Activated B cell treated with CpG ODN at 0.5 μM for 24 hours (primary cell): Measurements from ENCODE around the gene ENTPD8. TPM values are rescaled to one million over a fixed set of nuclear protein-coding genes. Genes with fewer than 3 reads are reported as not detected.
"Not testable (repeated sequence)": the region's sequence is repeated elsewhere in the genome, so short reads cannot be mapped to it uniquely, and the experiment has no call there.

ENCODE experiments used
- ATAC-seq: fragments of 200-7000 bp; cut with Tn5 transposase; one replicate; pipeline ENCODE4 v1.10.0; 2021; ENCODE audit warnings: low read depth, mild to moderate bottlenecking, moderate library complexity
- CTCF ChIA-PET: fragments of 350-600 bp; sonication (Branson Sonifier 250); formaldehyde crosslinking; loops from one replicate; lab custom pipeline; 2021; ENCODE audit warnings: antibody characterized with exemption; lab: Charles Lee
- POLR2A ChIA-PET: fragments of 350-600 bp; sonication (Branson Sonifier 250); formaldehyde crosslinking; loops from one replicate; lab custom pipeline; 2021; ENCODE audit warnings: antibody characterized with exemption; lab: Charles Lee
- DNase-seq: peaks from one replicate; pipeline ENCODE4 v3.0.0; 2022
- H3K27ac Mint-ChIP-seq: one replicate; pipeline ENCODE4 v1.8.0; 2020; ENCODE audit warnings: mixed read lengths
- H3K27me3 Mint-ChIP-seq: one replicate; pipeline ENCODE4 v1.8.0; 2021; ENCODE audit warnings: mixed read lengths
- H3K36me3 Mint-ChIP-seq: one replicate; pipeline ENCODE4 v1.8.0; 2021; ENCODE audit warnings: low read depth, mixed read lengths
- H3K4me1 Mint-ChIP-seq: one replicate; pipeline ENCODE4 v1.8.0; 2021; ENCODE audit warnings: mixed read lengths
- H3K4me3 Mint-ChIP-seq: one replicate; pipeline ENCODE4 v1.8.0; 2020; ENCODE audit warnings: mild to moderate bottlenecking, mixed read lengths
- H3K9me3 Mint-ChIP-seq: one replicate; pipeline ENCODE4 v1.8.0; 2020; ENCODE audit warnings: mixed read lengths
- CTCF ChIP-seq: fragments of 200-600 bp; IDR thresholded peaks from one replicate; pipeline ENCODE4 v1.8.0; 2022; ENCODE audit warnings: antibody characterized with exemption, mild to moderate bottlenecking
- intact Hi-C: fragments of 100-400 bp; cut with micrococcal nuclease; formaldehyde crosslinking; loops from one replicate; pipeline ENCODE4 v1.15.1; 2024
- total RNA-seq: library from RNA; stranded (reverse); gene quantifications from 2 replicates; pipeline ENCODE4 v1.2.3, GENCODE V29; 2022

Gene ENTPD8
- total RNA-seq, 1 donor from 2014 or later: not detected

- H3K9me3 Mint-ChIP-seq: no peaks in the 10 kb centered on the region
- DNase-seq: no peak
- peaks cover 3% of the 10 kb centered on the region for H3K36me3 Mint-ChIP-seq
- H3K4me1 Mint-ChIP-seq: peaks cover 14% of the 10 kb centered on the region
- H3K27ac Mint-ChIP-seq: no peak overlapping the region
- H3K27me3 Mint-ChIP-seq: no peaks in the 10 kb centered on the region
- POLR2A ChIA-PET: no interaction called here
- ATAC-seq: no peak
- H3K4me3 Mint-ChIP-seq: no peak overlapping the region
- CTCF ChIA-PET: interaction anchor here (1.0 kb wide), 1 partner anchor 28 kb away, joined by 3 read pairs; no protein-coding TSS in a partner anchor
- intact Hi-C loops: no loop called here
- no peak for TF ChIP-seq CTCF
Measured at GRCh38 chr9:137415451-137415850, 25.7 kb downstream of the ENTPD8 start.

- H3K27ac Mint-ChIP-seq: no peak overlapping the region
- H3K4me3 Mint-ChIP-seq: no peak overlapping the region
- H3K4me1 Mint-ChIP-seq: peaks cover 16% of the 10 kb centered on the region
- DNase-seq (no peak), ATAC-seq (no peak)
- no peaks in the 10 kb centered on the region for H3K9me3 Mint-ChIP-seq
- ChIA-PET CTCF (interaction anchor here (1.2 kb wide), 1 partner anchor 10 kb away, joined by 6 read pairs; the partner anchor contains the start of genes EXD3 and NOXA1), POLR2A (interaction anchor here (1.5 kb wide), 1 partner anchor 11 kb away, joined by 6 read pairs; the partner anchor contains the start of genes EXD3 and NOXA1)
- TF ChIP-seq CTCF: no peak
- intact Hi-C loops: no loop called here
- peaks cover 2% of the 10 kb centered on the region for H3K27me3 Mint-ChIP-seq
- no peaks in the 10 kb centered on the region for H3K36me3 Mint-ChIP-seq
Measured at GRCh38 chr9:137412431-137412830, 28.7 kb downstream of the ENTPD8 start.

DNA sequence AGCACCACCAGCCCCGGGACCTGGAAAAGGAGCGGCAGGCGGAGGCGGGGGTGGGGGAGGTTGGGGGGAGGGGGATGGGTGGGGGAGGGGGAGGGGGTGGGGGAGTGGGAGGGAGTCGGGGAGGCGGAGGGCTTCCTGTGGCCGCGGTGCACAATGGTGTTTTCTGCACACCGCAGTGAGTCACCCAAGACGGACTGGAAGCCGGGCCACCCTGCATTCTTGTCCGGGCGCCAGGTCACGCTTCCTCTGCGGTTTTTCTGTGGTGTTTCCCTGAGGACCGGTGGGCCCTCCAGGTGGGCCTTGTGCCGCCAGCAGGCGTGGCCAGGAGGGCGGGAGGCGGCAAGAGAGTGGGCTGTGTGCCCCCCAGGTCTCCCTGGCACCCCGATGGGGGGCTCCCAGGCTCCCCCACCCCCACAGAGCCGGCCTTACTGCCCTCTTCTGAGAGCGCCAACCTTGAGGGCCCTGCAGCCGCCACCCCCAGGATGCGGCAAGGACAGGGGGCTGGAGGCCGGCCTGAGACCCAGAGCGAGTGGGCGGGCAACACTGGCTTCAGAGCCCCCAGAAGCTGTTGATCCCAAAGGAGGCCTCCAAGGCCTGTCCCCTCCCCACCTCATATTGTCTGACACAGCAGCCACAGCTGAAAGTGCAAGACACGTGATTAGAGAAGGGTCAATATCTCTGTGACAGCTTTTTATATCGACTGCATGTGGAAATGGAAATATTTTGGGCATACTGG lies 29.3 kb downstream of the ENTPD8 start:
- no peak overlapping the region for H3K27ac Mint-ChIP-seq
- H3K27me3 Mint-ChIP-seq: peaks cover 2% of the 10 kb centered on the region
- ChIA-PET POLR2A (interaction anchor here (0.6 to 1.5 kb wide), 2 partner anchors 11 to 380 kb away, joined by 4 to 6 read pairs; partner anchors contain the start of genes EXD3 and NOXA1), CTCF (interaction anchor here (1.2 kb wide), 1 partner anchor 11 kb away, joined by 6 read pairs; the partner anchor contains the start of genes EXD3 and NOXA1)
- H3K9me3 Mint-ChIP-seq: no peaks in the 10 kb centered on the region
- ATAC-seq: peak; percentile 60
- DNase-seq: peak; percentile 39
- intact Hi-C loops: no loop called here
- peaks cover 18% of the 10 kb centered on the region for H3K4me1 Mint-ChIP-seq
- no peak for TF ChIP-seq CTCF
- no peaks in the 10 kb centered on the region for H3K36me3 Mint-ChIP-seq
- H3K4me3 Mint-ChIP-seq: no peak overlapping the region

DNA sequence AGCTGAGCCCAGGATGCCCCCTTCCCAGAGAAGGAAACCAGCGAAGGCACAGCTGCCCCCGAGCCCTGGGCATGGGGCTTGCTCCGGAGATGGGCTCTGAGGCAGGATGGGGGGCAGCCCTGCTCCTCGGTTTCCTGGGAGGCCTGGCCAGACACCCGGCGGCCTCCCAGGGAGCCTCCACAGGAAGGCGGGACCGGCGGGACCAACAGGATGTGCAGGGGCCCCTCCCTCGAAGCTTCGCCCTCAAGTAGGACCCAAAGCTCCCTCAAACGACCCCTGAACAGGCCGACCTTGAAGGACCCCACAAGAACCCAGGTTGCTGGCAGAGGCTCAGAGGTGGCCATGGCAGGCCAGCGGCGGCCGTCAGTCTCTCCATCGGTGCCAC lies 29.9 kb downstream of the ENTPD8 start:
- H3K27ac Mint-ChIP-seq: no peak overlapping the region
- ChIA-PET CTCF (no interaction called here), POLR2A (interaction anchor here (0.6 to 1.5 kb wide), 2 partner anchors 12 to 380 kb away, joined by 4 to 6 read pairs; partner anchors contain the start of genes EXD3 and NOXA1)
- H3K4me3 Mint-ChIP-seq: no peak overlapping the region
- no peaks in the 10 kb centered on the region for H3K9me3 Mint-ChIP-seq
- TF ChIP-seq CTCF: no peak
- no peak for DNase-seq
- ATAC-seq: no peak
- H3K27me3 Mint-ChIP-seq: peaks cover 2% of the 10 kb centered on the region
- no peaks in the 10 kb centered on the region for H3K36me3 Mint-ChIP-seq
- peaks cover 20% of the 10 kb centered on the region for H3K4me1 Mint-ChIP-seq
- intact Hi-C loops: no loop called here

DNA sequence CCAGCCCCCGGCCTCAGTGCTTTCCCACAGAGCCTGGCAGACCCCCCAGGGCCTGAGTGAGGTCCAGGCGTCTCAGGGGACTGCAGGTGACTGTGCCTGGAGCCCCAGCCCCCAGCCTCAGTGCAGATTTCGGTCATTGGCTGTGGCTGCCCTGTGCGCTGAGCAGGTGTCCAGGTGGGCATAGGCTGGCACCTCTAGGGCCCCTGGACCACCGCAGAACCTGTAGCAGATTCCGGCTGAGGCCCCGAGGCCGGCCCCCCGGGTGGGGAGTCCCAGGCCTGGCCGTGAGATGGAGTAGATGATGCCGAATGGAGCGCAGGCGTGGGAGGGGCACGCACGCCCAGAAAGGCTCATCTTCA lies 30.3 kb downstream of the ENTPD8 start:
- DNase-seq: no peak
- ChIA-PET POLR2A (interaction anchor here (1.5 kb wide), 1 partner anchor 12 kb away, joined by 6 read pairs; the partner anchor contains the start of genes EXD3 and NOXA1), CTCF (no interaction called here)
- ATAC-seq: no peak
- Mint-ChIP-seq H3K9me3 (no peaks in the 10 kb centered on the region), H3K36me3 (no peaks in the 10 kb centered on the region), H3K27me3 (peaks cover 2% of the 10 kb centered on the region), H3K4me1 (peaks cover 20% of the 10 kb centered on the region), H3K27ac (no peak overlapping the region), H3K4me3 (no peak overlapping the region)
- no peak for TF ChIP-seq CTCF
- intact Hi-C loops: no loop called here

GRCh38 chr9:137410236-137410890 lies 30.8 kb downstream of the ENTPD8 start:
- H3K9me3 Mint-ChIP-seq, H3K27me3 Mint-ChIP-seq, POLR2A ChIA-PET, CTCF ChIA-PET, ATAC-seq, H3K36me3 Mint-ChIP-seq, H3K27ac Mint-ChIP-seq, intact Hi-C loops, H3K4me3 Mint-ChIP-seq, DNase-seq: not testable (repeated sequence)
- peaks cover 20% of the 10 kb centered on the region for H3K4me1 Mint-ChIP-seq
